WTC11 (cell line): ENCODE measurements around the gene BEND5. TPM values are rescaled to one million over a fixed set of nuclear protein-coding genes. Genes with fewer than 3 reads are reported as not detected.

Experiments used
- ATAC-seq: fragments of 200-7000 bp; cut with Tn5 transposase; 2 replicates; pipeline ENCODE4 v1.10.0; 2021; ENCODE audit warnings: mild to moderate bottlenecking, moderate library complexity
- CTCF ChIA-PET: fragments of 300-600 bp; sonication (Branson Sonifier 250); formaldehyde crosslinking; loops from one replicate; lab custom pipeline; 2021; ENCODE audit warnings: antibody characterized with exemption; lab: Charles Lee
- POLR2A ChIA-PET: fragments of 350-600 bp; sonication (Branson Sonifier 250); formaldehyde crosslinking; loops from one replicate; lab custom pipeline; 2021; ENCODE audit warnings: antibody characterized with exemption; lab: Charles Lee
- DNase-seq: peaks from one replicate; pipeline ENCODE4 v3.0.0; 2021; ENCODE audit warnings: low spot score
- H3K27ac Mint-ChIP-seq: 2 replicates; pipeline ENCODE4 v1.8.0; 2021; ENCODE audit warnings: mixed read lengths
- H3K27me3 Mint-ChIP-seq: 2 replicates; pipeline ENCODE4 v1.8.0; 2021; ENCODE audit warnings: low read depth, mild to moderate bottlenecking, moderate library complexity, mixed read lengths
- H3K36me3 Mint-ChIP-seq: 2 replicates; pipeline ENCODE4 v1.8.0; 2021; ENCODE audit warnings: mixed read lengths
- H3K4me1 Mint-ChIP-seq: 2 replicates; pipeline ENCODE4 v1.8.0; 2022; ENCODE audit warnings: mixed read lengths
- H3K4me3 Mint-ChIP-seq: 2 replicates; pipeline ENCODE4 v1.8.0; 2021; ENCODE audit warnings: mild to moderate bottlenecking, moderate library complexity, mixed read lengths
- H3K9me3 Mint-ChIP-seq: 2 replicates; pipeline ENCODE4 v1.8.0; 2021; ENCODE audit warnings: mixed read lengths
- AFF4 ChIP-seq: sonication (generic); formaldehyde crosslinking; IDR thresholded peaks from 2 replicates; pipeline ENCODE4 v1.8.1; 2023; ENCODE audit warnings: mild to moderate bottlenecking, missing genetic modification reagents, borderline replicate concordance
- ATF3 ChIP-seq: sonication (generic); formaldehyde crosslinking; conservative IDR thresholded peaks from 2 replicates; pipeline ENCODE4 v1.8.1; 2022; ENCODE audit warnings: mild to moderate bottlenecking, missing genetic modification reagents
- ERG ChIP-seq: fragments of 250-450 bp; sonication (Bioruptor Pico); IDR thresholded peaks from 2 replicates; pipeline ENCODE4 v1.8.0; 2021; ENCODE audit warnings: mild to moderate bottlenecking
- ETV6 ChIP-seq: sonication (generic); formaldehyde crosslinking; IDR thresholded peaks from 2 replicates; pipeline ENCODE4 v1.8.1; 2022; ENCODE audit warnings: mild to moderate bottlenecking, missing genetic modification reagents
- IRF2 ChIP-seq: sonication (generic); formaldehyde crosslinking; IDR thresholded peaks from 2 replicates; pipeline ENCODE4 v1.8.0; 2022; ENCODE audit warnings: low read depth, missing genetic modification reagents, borderline replicate concordance
- JUN ChIP-seq: sonication (generic); formaldehyde crosslinking; IDR thresholded peaks from 2 replicates; pipeline ENCODE4 v1.8.0; 2023; ENCODE audit warnings: mild to moderate bottlenecking, missing genetic modification reagents
- NFE2L1 ChIP-seq: sonication (generic); formaldehyde crosslinking; IDR thresholded peaks from 2 replicates; pipeline ENCODE4 v1.8.1; 2023; ENCODE audit warnings: missing genetic modification reagents
- OVOL2 ChIP-seq: fragments of 250-450 bp; sonication (Bioruptor Pico); IDR thresholded peaks from 2 replicates; pipeline ENCODE4 v1.9.0; 2021; ENCODE audit warnings: mild to moderate bottlenecking, borderline replicate concordance
- ZBTB21 ChIP-seq: sonication (generic); formaldehyde crosslinking; IDR thresholded peaks from 2 replicates; pipeline ENCODE4 v1.8.1; 2023; ENCODE audit warnings: mild to moderate bottlenecking, missing genetic modification reagents, borderline replicate concordance
- ZNF423 ChIP-seq: fragments of 250-450 bp; sonication (Bioruptor Pico); IDR thresholded peaks from 2 replicates; pipeline ENCODE4 v2.1.2; 2022; ENCODE audit warnings: mild to moderate bottlenecking, moderate library complexity
- total RNA-seq: library from RNA; stranded (reverse); gene quantifications from 3 replicates; pipeline ENCODE4 v1.2.3, GENCODE V29; 2021
- TF ChIP-seq, protein P1 (sequence below): sonication (generic); formaldehyde crosslinking; IDR thresholded peaks from 2 replicates; pipeline ENCODE4 v1.8.0; 2022; ENCODE audit warnings: mild to moderate bottlenecking, missing genetic modification reagents
- TF ChIP-seq, protein P2 (sequence below): fragments of 250-450 bp; sonication (Bioruptor Pico); IDR thresholded peaks from 2 replicates; pipeline ENCODE4 v2.1.2; 2022; ENCODE audit warnings: mild to moderate bottlenecking, moderate library complexity
- TF ChIP-seq, protein P3 (sequence below): fragments of 250-450 bp; sonication (Bioruptor Pico); IDR thresholded peaks from 2 replicates; pipeline ENCODE4 v1.9.0; 2021; ENCODE audit warnings: mild to moderate bottlenecking
- TF ChIP-seq, protein P4 (sequence below): sonication (generic); formaldehyde crosslinking; IDR thresholded peaks from 2 replicates; pipeline ENCODE4 v1.8.1; 2023; ENCODE audit warnings: mild to moderate bottlenecking, missing genetic modification reagents, moderate library complexity
- TF ChIP-seq, protein P5 (sequence below): fragments of 250-450 bp; sonication (Bioruptor Pico); conservative IDR thresholded peaks from 2 replicates; pipeline ENCODE4 v1.9.0; 2021; ENCODE audit warnings: mild to moderate bottlenecking

BEND5 gene
- total RNA-seq, 1 experiment from 2014 or later = 4.9 TPM

DNA sequence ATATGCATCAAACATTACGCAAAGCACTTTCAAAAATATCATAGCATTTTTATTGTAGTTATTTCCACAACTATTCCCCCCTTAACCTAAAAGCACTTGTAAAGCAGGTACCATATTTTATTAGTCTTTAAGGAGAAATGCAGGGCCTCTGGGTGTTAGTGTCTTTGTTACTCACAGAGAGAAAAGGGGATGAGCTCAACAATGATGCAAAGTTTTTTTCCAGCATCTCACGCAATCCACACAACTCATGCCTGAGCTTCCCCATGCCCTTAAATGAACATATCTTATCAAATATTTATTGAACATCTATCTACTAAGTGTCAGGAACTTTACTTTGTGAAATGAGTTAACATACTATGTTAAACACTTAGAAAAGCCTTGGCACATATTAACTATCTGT lies 50.6 kb downstream of the BEND5 start:
- no peak overlapping the region for H3K4me3 Mint-ChIP-seq
- no peaks in the 10 kb centered on the region for H3K4me1 Mint-ChIP-seq
- H3K27me3 Mint-ChIP-seq = no peaks in the 10 kb centered on the region
- CTCF ChIA-PET = no interaction called here
- DNase-seq = no peak
- TF ChIP-seq ZNF423 = no peak
- no peak for TF ChIP-seq AFF4 (CRISPR knock-in tag)
- no peak for TF ChIP-seq ETV6 (CRISPR knock-in tag)
- TF ChIP-seq, protein P1, sequence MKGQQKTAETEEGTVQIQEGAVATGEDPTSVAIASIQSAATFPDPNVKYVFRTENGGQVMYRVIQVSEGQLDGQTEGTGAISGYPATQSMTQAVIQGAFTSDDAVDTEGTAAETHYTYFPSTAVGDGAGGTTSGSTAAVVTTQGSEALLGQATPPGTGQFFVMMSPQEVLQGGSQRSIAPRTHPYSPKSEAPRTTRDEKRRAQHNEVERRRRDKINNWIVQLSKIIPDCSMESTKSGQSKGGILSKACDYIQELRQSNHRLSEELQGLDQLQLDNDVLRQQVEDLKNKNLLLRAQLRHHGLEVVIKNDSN (CRISPR knock-in tag) = no peak
- H3K27ac Mint-ChIP-seq = no peak overlapping the region
- no peaks in the 10 kb centered on the region for H3K9me3 Mint-ChIP-seq
- POLR2A ChIA-PET = no interaction called here
- no peaks in the 10 kb centered on the region for H3K36me3 Mint-ChIP-seq
- ATAC-seq = no peak

DNA sequence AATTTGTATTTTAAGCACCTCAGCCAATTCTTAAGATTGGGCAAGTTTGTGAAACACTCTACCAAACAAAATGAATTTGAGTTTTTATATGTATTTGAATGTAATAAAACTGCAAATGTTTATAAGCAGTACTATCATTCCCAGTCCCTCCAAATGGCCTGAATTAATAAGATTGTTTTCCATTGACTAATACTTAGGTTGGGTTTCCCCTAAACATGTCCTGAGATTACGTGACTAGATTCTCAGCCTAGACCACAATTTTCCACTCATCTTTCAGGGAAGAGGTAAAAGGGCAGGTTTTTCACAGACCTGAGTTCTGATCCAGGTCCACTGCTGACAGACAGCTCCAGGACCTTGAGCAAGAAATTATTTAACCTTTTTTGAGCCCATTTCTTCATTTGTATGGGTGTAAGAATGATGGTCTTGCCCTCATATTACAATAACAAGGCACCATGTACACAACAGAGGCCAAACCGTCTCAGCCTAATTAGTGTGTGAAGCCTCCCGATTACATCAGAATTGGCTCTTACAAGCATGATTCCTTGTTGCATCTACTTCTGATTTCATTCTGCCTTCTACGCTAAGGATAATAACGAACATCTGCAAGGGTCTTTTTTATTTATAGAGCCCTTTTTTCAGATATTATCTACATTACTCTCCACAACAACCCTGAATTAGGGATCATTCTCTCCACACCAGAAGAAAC lies 51.2 kb downstream of the BEND5 start:
- DNase-seq (no peak), ATAC-seq (no peak)
- Mint-ChIP-seq H3K9me3 (no peaks in the 10 kb centered on the region), H3K4me1 (no peaks in the 10 kb centered on the region), H3K27me3 (no peaks in the 10 kb centered on the region), H3K27ac (no peak overlapping the region), H3K4me3 (no peak overlapping the region), H3K36me3 (no peaks in the 10 kb centered on the region)
- TF ChIP-seq NFE2L1 (CRISPR knock-in tag) = no peak
- no peak for TF ChIP-seq ATF3
- TF ChIP-seq, protein P2, sequence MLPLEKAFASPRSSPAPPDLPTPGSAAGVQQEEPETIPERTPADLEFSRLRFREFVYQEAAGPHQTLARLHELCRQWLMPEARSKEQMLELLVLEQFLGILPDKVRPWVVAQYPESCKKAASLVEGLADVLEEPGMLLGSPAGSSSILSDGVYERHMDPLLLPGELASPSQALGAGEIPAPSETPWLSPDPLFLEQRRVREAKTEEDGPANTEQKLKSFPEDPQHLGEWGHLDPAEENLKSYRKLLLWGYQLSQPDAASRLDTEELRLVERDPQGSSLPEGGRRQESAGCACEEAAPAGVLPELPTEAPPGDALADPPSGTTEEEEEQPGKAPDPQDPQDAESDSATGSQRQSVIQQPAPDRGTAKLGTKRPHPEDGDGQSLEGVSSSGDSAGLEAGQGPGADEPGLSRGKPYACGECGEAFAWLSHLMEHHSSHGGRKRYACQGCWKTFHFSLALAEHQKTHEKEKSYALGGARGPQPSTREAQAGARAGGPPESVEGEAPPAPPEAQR (CRISPR knock-in tag) = no peak
- no peak for TF ChIP-seq OVOL2
- TF ChIP-seq, protein P3, sequence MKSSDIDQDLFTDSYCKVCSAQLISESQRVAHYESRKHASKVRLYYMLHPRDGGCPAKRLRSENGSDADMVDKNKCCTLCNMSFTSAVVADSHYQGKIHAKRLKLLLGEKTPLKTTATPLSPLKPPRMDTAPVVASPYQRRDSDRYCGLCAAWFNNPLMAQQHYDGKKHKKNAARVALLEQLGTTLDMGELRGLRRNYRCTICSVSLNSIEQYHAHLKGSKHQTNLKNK (CRISPR knock-in tag) = no peak
- no peak for TF ChIP-seq JUN (CRISPR knock-in tag)
- no peak for TF ChIP-seq IRF2 (CRISPR knock-in tag)
- ChIA-PET CTCF (no interaction called here), POLR2A (no interaction called here)

DNA sequence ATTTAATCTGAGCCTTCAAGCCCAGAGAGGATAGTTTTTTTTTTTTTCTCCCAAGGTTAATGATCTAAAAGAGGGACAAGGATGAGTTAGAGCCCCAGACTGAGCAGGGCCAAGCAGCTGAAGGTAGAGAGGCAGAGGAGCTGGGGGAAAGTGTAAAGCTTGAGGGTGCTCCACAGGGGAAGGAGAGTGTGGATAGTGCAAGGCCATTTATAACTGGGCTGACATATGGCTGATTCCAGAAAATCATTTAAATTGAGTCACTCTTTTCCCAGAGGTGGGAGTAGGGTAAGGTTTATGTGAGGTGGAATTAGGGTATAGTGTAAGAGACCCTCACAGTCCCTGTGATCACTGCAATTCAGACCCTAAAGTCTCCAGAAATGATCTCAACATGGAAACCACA lies 55.8 kb downstream of the BEND5 start:
- ChIA-PET CTCF (no interaction called here), POLR2A (no interaction called here)
- H3K9me3 Mint-ChIP-seq = no peaks in the 10 kb centered on the region
- H3K27ac Mint-ChIP-seq = no peak overlapping the region
- DNase-seq (no peak), ATAC-seq (no peak)
- H3K4me1 Mint-ChIP-seq = no peaks in the 10 kb centered on the region
- H3K36me3 Mint-ChIP-seq = no peaks in the 10 kb centered on the region
- no peaks in the 10 kb centered on the region for H3K27me3 Mint-ChIP-seq
- H3K4me3 Mint-ChIP-seq = no peak overlapping the region
- TF ChIP-seq, protein P3 (CRISPR knock-in tag) = no peak
- TF ChIP-seq, protein P4, sequence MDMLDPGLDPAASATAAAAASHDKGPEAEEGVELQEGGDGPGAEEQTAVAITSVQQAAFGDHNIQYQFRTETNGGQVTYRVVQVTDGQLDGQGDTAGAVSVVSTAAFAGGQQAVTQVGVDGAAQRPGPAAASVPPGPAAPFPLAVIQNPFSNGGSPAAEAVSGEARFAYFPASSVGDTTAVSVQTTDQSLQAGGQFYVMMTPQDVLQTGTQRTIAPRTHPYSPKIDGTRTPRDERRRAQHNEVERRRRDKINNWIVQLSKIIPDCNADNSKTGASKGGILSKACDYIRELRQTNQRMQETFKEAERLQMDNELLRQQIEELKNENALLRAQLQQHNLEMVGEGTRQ (CRISPR knock-in tag) = no peak
- TF ChIP-seq ZBTB21 (CRISPR knock-in tag) = no peak
- no peak for TF ChIP-seq ERG (CRISPR knock-in tag)
- TF ChIP-seq, protein P5, sequence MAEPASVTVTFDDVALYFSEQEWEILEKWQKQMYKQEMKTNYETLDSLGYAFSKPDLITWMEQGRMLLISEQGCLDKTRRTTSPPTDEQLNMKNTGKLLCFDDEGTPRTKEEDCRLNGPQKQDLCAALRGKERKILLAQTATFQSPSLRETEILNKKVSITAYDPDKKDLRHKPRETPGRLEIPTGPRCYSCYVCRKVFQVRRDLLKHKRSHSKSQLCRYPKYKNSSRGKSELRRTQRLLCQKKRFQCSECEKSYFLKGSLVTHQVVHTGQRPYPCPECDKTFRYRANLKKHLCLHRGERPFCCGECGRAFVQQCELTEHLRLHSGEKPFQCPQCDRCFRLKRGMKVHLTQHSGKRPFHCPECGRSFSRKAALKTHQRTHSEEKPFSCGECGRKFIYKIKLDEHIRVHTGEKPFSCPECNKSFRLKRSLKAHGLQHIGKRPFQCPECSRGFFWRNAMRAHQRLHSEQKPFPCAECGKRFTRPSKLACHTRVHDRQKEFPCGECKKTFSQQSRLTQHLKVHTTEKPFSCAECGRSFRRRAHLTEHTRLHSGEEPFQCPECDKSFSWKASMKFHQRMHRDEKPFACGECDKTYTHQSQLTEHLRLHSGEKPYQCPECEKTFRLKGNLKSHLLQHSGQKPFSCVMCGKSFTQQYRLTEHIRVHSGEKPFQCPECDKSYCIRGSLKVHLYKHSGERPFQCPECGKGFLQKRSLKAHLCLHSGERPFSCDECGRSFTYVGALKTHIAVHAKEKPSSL (CRISPR knock-in tag) = no peak
- TF ChIP-seq, protein P2 (CRISPR knock-in tag) = no peak
